A673 (cell line): ENCODE data around the gene IL17RC. TPM values are rescaled to one million over a fixed set of nuclear protein-coding genes. Genes with fewer than 3 reads are reported as not detected.
"Not testable (repeated sequence)": the region's sequence is repeated elsewhere in the genome, so short reads cannot be mapped to it uniquely, and the experiment has no call there.

Experiments
- BruUV-seq: library from RNA; stranded (reverse); fragments of 400-500 nt; replicated peaks from 2 replicates; lab custom pipeline; 2021; lab: Mats Ljungman, UMichigan
- CTCF ChIA-PET: fragments of 300-600 bp; sonication (Branson Sonifier 250); formaldehyde crosslinking; loops from one replicate; lab custom pipeline; 2022; ENCODE audit warnings: antibody characterized with exemption; lab: Charles Lee
- POLR2A ChIA-PET: fragments of 300-600 bp; sonication (Branson Sonifier 250); formaldehyde crosslinking; loops from one replicate; lab custom pipeline; 2022; ENCODE audit warnings: antibody characterized with exemption; ENCODE audit not compliant: low non-redundant PET; lab: Charles Lee
- DNase-seq: peaks from one replicate; pipeline ENCODE4 v3.0.0-alpha.2; 2015; ENCODE audit warnings: low spot score
- H3K27ac ChIP-seq: fragments of 200-600 bp; sonication (generic); 2 replicates; pipeline ENCODE4 v1.5.1; 2016; ENCODE audit warnings: mixed run types, low read depth, mild to moderate bottlenecking, mixed read lengths, antibody characterized with exemption, low read length; ENCODE audit not compliant: poor library complexity, severe bottlenecking
- H3K27me3 ChIP-seq: fragments of 200-600 bp; sonication (generic); replicated peaks from 2 replicates; pipeline ENCODE4 v1.6.1; 2017; ENCODE audit warnings: mixed run types, low read depth, mild to moderate bottlenecking, mixed read lengths, antibody characterized with exemption, low read length; ENCODE audit not compliant: insufficient read depth, poor library complexity
- H3K36me3 ChIP-seq: fragments of 200-600 bp; sonication (generic); 2 replicates; pipeline ENCODE4 v1.6.1; 2016; ENCODE audit warnings: mixed run types, mild to moderate bottlenecking, mixed read lengths, antibody characterized with exemption, low read length; ENCODE audit not compliant: insufficient read depth, poor library complexity, severe bottlenecking
- H3K4me1 ChIP-seq: fragments of 200-600 bp; sonication (generic); 2 replicates; pipeline ENCODE4 v1.6.1; 2017; ENCODE audit warnings: mixed run types, mild to moderate bottlenecking, mixed read lengths, antibody characterized with exemption, low read length; ENCODE audit not compliant: insufficient read depth, poor library complexity, severe bottlenecking
- H3K4me3 ChIP-seq: fragments of 200-600 bp; sonication (generic); 2 replicates; pipeline ENCODE4 v1.5.1; 2016; ENCODE audit warnings: low read depth, mixed run types, mild to moderate bottlenecking, mixed read lengths, low read length; ENCODE audit not compliant: poor library complexity, severe bottlenecking
- H3K9me3 ChIP-seq: fragments of 200-600 bp; sonication (generic); 2 replicates; pipeline ENCODE4 v1.6.1; 2016; ENCODE audit warnings: mixed run types, low read depth, mild to moderate bottlenecking, mixed read lengths, antibody characterized with exemption, low read length; ENCODE audit not compliant: poor library complexity, severe bottlenecking
- CTCF ChIP-seq: fragments of 300-800, 200-600 bp; sonication (generic); conservative IDR thresholded peaks from 2 replicates; pipeline ENCODE4 v1.5.1; 2017; ENCODE audit warnings: low read depth, mild to moderate bottlenecking, antibody characterized with exemption, low read length, moderate library complexity, mixed read lengths
- EZH2 ChIP-seq: fragments of 200-600 bp; sonication (generic); IDR thresholded peaks from 2 replicates; pipeline ENCODE4 v1.6.1; 2017; ENCODE audit warnings: borderline replicate concordance, low read depth, mild to moderate bottlenecking, mixed read lengths, antibody characterized with exemption, low read length; ENCODE audit not compliant: poor library complexity, severe bottlenecking
- intact Hi-C: fragments of 100-400 bp; cut with micrococcal nuclease; formaldehyde crosslinking; loops from one replicate; pipeline ENCODE4 v1.10.0; 2022; ENCODE audit not compliant: unreplicated experiment
- total RNA-seq: library from RNA; stranded (reverse); gene quantifications from 2 replicates; pipeline ENCODE4 v1.2.3, GENCODE V29; 2021

Gene IL17RC
- total RNA-seq, 1 experiment from 2014 or later, result 9.3 TPM

- ChIA-PET CTCF (no interaction called here), POLR2A (no interaction called here)
- H3K27ac ChIP-seq, result no peak overlapping the region
- H3K27me3 ChIP-seq, result no peaks in the 10 kb centered on the region
- no peak overlapping the region for H3K4me3 ChIP-seq
- TF ChIP-seq EZH2 (no peak), CTCF (no peak)
- no peaks in the 10 kb centered on the region for H3K9me3 ChIP-seq
- H3K36me3 ChIP-seq, result peaks cover 5% of the 10 kb centered on the region
- H3K4me1 ChIP-seq, result peaks cover 13% of the 10 kb centered on the region
- DNase-seq, result no peak
- intact Hi-C loops, result no loop called here
- no TSS peak for BruUV-seq
Measured at GRCh38 chr3:9898467-9899241, 18.2 kb upstream of the IL17RC start.

DNA sequence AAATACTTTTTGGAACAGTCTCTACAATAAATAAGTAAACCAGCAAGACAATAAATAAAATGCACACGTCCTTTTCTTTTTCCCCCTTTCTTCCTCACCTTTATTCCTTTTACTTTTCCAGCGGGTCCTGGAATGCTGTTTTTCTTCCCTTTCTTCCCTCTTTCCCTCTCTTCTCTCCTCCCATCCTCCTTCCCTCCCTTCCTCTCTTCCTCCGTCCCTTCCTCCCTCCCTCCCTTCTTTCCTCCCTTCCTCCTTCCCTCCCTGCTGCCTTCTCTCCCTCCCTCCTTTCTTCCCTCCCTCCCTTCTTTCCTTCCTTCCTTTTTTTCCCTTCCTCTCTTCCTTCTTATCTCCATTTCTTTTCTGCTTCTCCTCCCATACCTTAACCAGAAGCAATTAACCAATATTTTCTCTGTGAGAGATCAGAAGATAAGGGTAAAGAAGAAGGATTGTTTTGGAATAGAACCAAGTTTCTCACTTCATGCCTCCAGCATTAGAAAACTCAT, 17.6 kb upstream of the IL17RC start:
- ChIA-PET CTCF (no interaction called here), POLR2A (no interaction called here)
- intact Hi-C loops, result no loop called here

GRCh38 chr3:9900965-9901415, 15.9 kb upstream of the IL17RC start:
- H3K27ac ChIP-seq, intact Hi-C loops, BruUV-seq, DNase-seq, POLR2A ChIA-PET, H3K4me3 ChIP-seq, H3K27me3 ChIP-seq, H3K36me3 ChIP-seq, H3K9me3 ChIP-seq: not testable (repeated sequence)
- peaks cover 13% of the 10 kb centered on the region for H3K4me1 ChIP-seq
- CTCF ChIA-PET, result interaction anchor here (0.6 kb wide), 1 partner anchor 31 kb away, joined by 3 read pairs; no protein-coding TSS in a partner anchor

More for the DNA sequence above, 17.6 kb upstream of the IL17RC start:
- BruUV-seq, result no TSS peak
- peaks cover 13% of the 10 kb centered on the region for H3K4me1 ChIP-seq
- no peaks in the 10 kb centered on the region for H3K9me3 ChIP-seq
- no peaks in the 10 kb centered on the region for H3K36me3 ChIP-seq
- no peak overlapping the region for H3K27ac ChIP-seq
- no peak for TF ChIP-seq EZH2
- TF ChIP-seq CTCF, result no peak
- no peaks in the 10 kb centered on the region for H3K27me3 ChIP-seq
- no peak for DNase-seq
- no peak overlapping the region for H3K4me3 ChIP-seq
